ENCODE results near the gene RNASEH2A.
"Not testable (repeated sequence)": the region's sequence is repeated elsewhere in the genome, so short reads cannot be mapped to it uniquely, and the experiment has no call there.

RNASEH2A gene

DNA sequence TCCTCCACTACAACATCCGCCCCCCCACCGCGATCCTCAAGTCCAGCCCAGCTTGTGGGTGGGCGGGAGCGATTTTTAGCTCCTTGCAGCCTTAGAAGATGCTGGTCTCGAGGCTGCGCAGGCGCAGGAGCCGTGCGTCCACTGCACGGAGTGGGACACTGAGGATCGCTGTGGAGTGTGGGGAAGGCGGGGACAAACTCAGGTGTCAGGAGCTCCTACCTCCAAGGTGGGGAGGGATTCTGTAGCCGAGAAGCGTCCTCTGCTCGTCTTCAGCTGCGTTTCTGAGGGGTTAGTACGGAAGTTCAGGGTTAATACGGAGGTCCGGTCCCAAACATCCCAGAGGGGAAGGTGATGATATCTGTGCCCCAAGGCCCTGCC, 28.2 kb downstream of the RNASEH2A start, which contains the start of gene RTBDN:
RTBDN (minus strand) TSS at position 14 of the 378 bp plus-strand sequence. CDS start 4,600 bp downstream, outside the sequence.
- DNase-seq = no peak

DNA sequence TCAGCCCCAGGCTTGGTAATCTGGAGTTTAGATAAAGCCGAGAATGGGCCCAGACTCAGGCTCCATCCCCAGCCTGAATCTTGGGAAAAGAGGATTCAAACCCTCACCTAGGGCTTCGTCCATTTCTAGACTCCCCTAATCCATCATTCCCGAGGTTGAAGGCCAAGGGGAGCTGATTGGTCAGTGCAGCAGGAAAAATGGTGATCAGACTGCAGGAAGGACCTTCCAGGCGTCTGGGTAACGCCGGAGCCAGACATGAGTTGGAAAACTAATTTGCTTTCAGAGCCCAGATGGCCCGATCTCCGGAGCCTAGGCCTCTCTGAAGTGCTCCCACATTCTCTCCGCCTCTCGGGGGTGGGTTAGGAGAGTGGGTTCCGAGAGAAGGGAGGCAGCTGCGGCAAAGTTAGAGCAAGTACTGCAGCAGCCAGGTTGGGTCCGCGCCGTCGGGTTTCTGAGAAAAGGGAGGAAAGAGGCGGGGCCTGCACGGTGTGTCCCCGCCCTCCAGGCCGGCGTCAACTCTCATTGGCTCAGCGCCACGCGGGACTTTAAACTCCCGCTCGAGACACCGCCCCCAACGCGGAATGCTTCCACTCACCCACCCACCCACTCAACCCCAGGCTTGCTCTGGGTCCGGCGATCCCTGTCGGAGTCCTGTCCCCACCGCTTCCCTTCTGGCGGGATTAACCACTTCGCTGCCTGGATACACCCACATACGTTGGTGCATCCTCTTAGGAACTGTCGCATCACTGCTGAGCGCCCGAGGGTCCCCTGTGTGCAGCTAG, 28.8 kb downstream of the RNASEH2A start:
- DNase-seq = peak; percentile 51

DNA sequence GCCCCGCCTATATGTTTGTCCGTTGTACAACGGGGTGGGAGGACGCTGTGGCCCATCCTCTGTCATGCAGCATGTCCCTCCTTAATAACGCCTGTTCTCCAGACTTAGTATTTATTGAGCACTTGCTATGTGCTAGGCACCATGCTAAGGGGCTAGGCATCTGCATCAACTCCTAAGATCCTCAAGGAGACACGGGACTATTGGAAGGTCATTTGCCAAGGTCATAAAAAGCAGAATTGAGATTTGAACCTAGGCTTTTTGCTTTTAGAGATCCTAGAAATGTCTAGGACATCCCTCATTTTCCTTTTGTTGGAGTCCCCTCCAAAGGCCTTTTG, 30.1 kb downstream of the RNASEH2A start:
- DNase-seq = no peak

DNA sequence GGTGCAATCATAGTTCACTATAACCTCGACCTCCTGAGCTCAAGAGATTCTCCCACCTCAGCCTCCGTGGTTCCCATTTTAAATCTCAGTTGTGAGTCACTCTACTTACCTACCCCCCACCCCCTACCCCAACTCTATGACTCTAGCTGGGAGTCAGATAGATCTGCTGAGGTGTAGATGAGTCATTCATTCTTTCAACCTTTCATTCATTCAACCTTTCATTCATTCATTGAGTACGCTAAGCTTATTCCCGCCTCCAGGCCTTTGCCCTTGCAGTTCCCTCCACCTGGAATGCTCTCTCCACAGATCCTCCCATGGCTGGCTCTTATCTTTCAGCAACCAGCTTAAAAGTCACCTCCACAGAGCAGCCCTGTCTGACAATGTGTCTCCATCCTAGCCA, 30.8 kb downstream of the RNASEH2A start:
- no peak for DNase-seq

DNA sequence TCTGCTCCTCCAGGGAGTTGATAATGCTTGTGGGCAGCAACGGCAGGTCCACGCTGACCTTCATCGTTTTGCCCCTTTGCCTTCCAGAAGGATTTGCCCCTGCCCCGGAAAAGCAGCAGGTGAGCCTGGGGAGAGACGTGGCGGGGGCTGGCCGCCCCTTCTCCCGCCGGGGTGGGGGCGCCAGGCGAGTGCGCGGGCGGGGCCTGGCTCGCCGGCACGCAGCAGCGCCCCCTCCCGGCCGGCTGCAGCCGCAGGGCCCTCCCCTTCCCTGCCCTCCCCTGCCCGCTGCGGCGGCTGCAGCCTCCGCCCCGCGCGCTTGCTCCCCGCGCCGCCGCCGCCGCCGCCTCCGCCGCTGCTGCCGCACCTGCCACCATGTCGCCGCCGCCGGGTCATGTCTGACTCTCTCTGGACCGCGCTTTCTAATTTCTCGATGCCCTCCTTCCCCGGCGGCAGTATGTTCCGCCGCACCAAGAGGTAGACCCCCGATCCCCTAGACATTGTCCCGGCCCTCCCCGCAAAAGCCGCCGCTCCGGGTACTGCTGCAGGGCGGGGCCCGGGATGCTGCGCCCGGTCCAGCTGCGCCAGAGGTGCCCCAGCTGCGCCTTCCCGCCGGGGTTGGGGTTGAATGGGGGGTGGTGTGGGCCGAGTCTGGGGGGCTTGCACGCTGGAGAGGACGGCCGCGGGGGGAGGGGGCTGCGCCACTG, 31.9 kb downstream of the RNASEH2A start, which contains the start of gene MAST1:
MAST1 (plus strand) TSS at position 334 of the 704 bp plus-strand sequence; CDS start at position 392, 58 bp downstream.
- no peak for DNase-seq

DNA sequence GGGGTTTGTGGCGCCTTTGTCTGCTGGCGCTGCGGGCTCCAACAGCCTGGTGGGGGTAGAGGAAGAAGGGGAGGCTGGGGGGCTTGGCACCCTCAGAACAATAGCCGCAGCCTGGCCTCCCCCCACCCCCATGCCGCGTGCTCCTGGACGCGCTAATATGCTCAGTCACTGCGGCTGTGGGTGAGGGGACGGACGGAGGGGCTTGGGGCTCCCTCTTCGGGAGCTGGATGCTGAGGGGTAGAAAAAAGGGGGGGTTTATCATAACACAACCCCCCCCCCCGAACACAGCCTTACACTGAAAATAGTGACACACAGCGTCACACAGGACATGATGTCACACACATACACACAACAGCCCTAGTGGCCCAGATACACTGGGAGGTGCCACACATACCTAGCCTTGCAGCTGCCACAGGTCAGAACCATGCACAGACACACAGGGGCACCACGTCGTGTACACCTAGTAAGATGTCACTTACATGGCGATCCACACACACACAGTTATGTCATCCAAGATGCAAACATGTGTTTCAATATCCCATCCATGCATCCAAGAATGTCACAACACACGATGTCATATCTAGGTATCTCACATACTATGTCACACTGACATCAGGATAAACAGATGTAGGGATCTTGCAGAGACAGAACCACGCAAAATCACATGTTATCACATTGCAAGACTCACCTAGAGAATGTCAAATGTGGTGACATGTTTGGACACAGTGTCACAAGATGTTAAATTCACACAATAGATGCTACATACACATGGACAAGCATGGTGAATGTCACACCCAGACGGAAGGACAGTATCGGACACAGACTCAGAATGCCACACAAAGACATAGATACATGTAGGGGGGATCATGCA, 32.7 kb downstream of the RNASEH2A start:
- DNase-seq = no peak

DNA sequence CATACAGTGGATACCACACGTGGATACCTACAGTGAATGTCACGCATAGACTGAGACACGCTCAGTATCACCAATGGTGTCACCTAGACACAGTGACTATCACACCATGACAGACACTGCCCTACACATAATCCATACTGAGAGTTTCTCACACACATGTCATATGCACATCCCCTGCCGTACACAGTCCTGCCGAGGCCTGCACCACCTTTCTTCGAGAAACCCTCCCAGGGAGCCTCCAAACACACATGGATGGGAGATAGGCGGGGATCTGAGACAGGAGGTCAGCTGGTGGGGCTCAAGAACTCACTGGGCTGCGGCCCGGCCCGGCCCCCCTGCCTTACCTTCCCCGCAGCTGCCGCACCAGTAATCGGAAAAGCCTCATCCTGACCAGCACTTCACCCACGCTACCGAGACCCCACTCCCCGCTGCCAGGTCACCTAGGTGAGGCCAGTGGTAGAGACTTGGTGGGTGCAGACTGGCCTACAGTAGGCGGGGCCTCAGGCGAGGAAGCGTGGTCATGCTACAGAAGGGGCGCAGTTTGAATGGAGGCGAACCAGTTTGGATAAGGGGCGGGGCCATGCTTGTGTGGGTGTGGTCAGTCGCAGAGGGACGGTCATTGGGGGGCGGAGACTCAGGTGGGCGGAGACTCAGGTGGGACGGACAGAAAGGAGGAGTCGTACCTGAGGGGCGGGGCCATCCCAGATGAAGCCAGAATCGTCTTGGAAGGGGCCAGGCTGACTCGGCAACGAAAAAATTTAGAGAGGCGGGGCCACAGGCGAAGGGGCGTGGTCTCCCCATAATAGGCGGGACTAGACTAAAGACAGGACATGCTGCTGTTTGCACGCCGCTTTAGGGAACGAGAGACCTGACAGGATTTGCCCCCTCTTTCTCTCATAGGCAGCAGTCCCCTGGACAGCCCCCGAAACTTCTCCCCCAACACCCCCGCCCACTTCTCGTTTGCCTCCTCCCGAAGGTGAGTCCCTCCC, 34.0 kb downstream of the RNASEH2A start:
- no peak for DNase-seq

DNA sequence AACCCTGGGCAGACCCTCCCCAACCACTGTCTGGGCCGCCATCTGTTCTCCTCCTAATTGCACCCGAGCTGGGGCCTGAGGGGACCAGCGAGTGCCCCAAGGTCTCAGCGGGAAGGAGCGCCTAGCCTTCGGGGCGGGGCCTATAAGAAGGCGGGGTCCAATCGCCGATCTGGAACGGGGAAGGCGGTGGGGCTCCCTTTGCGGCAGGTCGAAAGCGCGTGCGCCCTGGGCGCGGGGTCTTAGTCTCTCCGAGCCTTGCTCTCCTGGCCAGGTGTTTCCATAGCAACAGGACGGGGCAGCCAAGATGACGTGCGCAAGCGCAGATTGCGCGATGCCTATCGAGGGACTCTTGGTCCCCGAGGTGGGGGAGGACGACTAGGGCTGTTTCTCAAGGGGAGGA, 34.7 kb downstream of the RNASEH2A start:
- DNase-seq = no peak

DNA sequence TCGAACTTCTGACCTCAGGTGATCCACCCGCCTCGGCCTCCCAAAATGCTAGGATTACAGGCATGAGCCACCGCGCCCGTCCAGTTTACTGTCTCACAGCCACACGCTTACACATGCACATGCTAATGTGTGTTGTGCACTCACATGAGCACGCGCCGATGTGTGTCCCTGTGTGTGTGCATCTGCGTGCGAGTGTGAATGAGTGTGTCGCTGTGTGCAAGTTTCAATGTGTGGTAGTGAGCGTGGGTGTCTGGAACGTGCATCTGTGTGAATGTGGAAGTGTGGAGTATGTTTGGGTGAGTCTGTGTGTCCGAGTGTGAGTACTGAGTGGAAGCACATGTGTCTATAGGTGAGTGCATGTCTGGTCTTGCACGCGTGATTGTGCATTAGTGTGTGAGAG, 36.1 kb downstream of the RNASEH2A start:
- DNase-seq = no peak

DNA sequence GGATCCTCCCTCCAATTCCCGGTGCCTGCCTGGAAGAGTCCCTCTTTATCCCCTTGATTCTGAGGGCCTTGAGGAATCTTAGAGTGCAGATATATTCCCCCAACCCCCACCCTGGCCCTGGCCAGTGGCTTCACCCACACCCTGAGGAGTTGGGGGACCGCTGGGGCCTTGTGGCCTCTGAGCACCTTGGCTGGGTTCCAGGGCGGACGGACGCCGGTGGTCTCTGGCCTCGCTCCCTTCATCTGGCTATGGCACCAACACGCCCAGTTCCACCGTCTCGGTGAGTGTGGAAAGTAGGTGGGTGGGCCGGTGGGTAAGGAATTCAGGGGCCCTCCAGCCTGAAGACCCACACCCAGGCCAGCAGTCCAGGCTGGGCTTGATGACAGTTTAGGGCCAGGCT, 36.9 kb downstream of the RNASEH2A start:
- DNase-seq = no peak

DNA sequence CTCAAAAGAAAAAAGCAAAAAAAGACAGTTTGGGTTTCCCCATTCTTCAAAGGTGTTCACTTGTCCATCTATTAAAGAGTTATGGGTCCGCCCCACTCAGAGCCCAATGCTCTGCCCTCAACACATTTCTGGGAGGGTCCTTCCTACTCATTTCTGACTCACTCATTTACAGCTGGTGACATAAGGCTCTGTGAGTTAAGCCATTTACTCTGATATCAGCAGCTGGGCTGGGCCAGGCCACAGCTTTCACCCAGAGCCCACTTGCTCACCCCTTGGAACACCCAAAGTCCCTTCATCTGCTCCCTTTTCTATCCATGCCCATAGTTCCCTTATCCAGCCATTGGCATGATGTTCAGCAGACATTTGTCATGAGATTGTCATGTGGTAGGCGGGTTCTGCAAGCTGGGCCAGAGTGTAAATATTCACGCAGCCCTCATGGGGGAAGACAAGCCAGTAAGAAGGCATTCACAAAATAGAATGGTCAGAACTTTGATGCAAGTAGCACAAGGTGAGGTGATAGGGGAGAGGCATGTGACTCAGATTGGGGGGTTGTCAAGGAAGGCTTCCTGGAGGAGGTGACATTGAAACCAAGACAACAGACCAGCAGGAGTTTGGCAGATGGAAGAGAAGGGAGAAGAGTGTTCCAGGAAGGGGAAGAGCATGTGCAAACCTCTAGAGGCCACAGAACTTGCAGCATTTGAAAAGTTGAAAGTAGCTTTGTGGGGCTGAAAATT, 37.8 kb downstream of the RNASEH2A start:
- DNase-seq = no peak

DNA sequence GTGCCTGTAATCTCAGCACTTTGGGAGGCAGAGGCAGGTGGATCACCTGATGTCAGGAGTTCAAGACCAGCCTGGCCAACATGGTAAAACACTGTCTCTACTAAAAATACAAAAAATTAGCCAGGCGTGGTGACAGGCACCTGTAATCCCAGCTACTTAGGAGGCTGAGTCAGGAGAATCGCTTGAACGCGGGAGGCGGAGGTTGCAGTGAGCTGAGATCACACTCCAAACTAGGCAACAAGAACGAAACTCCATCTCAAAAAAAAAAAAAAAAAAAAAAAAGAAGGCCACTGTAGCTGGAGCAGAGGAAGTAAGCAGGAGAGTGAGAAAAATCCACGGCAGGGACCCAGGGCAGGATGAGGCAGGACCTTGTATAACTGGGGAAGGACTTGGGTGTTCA, 40.2 kb downstream of the RNASEH2A start:
- DNase-seq = not testable (repeated sequence)

DNA sequence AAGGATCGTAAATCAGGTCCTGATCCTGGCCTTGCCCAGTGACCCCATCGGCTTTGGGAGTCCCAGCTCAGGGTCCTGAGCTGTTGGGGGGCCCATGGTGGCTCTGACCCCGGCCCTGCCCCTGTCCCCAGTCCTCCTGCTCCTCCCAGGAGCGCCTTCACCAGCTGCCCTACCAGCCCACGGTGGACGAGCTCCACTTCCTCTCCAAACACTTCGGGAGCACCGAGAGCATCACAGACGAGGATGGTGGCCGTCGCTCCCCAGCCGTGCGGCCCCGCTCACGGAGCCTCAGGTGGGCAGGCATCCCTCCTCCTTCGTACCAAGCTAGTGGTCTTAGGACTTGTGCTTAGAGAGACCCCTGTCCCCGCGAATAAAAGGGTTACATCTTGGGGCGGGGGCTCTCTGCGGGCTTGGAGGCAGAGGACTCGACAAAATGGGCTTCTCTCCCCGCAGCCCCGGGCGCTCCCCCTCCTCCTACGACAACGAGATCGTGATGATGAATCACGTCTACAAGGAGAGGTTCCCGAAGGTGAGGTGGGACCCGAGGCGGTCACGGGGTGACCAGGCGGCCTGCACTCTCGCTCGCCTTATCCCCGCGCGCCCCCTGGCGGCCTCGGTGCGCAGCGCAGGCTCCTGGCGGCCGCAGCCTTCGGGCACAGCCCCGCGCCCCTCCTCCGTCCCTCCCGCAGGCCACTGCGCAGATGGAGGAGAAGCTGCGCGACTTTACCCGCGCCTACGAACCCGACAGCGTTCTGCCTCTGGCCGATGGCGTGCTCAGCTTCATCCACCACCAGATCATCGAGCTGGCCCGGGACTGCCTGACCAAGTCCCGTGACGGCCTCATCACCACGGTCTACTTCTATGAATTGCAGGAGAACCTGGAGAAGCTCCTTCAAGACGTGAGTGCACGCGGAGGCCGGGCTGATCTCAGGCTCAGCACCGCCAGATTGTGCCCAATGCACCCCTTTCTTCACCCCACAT, 41.1 kb downstream of the RNASEH2A start:
- DNase-seq = peak; percentile 72

DNA sequence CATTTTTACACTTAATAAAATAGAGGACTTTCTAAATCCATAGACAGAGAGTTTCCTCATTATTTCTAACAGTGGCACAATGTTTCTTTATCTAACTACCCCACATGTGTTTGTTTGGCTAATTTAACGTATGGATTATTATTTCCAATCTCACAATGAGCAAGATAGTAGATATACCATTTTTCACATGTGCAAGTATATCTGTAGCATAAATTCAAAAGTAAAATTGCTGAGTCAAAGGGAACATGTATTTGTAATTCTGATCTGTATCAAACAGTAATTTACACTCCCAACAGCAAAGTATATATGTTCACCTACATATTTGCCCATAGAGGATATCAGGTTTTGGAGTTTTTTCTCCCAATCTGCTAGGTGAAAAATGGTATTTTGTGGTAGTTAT, 50.3 kb downstream of the RNASEH2A start:
- no peak for DNase-seq

DNA sequence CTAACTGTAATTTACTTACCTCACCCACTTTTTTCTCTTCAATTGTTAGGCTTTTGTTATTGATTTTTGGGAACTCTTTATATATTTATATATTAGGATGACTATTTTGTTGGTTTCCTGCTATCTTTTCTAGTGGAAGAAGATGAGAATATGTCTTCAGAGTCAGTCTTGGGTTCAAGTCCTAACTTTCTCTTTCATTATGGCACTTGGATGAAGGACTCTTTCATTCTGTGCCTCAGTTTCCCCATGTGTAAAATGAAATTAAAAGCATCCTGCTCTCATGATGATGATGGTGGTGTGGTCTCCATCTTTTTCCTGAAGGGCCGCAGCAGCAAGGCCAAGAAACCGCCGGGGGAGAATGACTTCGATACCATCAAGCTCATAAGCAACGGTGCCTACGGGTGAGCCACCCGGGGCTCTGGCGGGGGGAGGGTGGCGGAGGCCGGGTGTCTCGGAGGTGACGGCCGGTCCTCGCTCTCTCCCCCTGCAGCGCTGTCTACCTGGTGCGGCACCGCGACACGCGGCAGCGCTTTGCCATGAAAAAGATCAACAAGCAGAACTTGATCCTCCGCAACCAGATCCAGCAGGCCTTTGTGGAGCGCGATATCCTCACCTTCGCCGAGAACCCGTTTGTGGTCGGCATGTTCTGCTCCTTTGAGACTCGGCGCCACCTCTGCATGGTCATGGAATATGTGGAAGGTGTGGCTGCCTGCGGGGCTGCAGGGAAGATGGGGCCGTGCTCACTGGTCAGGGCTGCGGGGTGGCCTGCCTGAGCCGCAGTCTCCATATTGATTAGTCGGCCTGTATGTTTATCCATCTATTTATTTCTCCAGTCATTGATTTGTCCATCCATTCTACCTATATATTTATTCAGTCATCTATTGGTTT, 51.9 kb downstream of the RNASEH2A start:
- DNase-seq = no peak

DNA sequence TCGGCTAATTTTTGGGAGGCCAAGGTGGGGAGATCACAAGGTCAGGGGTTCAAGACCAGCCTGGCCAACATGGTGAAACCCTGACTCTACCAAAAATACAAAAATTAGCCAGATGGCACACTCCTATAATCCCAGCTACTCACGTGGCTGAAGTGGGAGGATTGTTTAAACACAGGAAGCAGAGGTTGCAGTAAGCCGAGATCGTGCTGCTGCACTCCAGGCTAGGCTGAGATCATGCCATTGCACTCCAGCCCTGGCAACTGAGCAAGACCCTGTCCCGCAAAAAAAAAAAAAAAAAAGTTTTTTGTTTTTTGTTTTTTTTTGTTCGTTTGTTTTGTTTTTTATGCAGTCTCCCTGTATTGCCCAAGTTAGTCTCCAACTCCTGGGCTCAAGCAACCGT, 53.2 kb downstream of the RNASEH2A start:
- no peak for DNase-seq
